Metanephros (tissue), 2 donors: ENCODE data around the gene UBP1. TPM values are rescaled to one million over a fixed set of nuclear protein-coding genes. Genes with fewer than 3 reads are reported as not detected.

ENCODE experiments used
- small RNA-seq: library from RNA; depleted of rRNA; stranded (forward); fragments of <200 nt; gene quantifications from one replicate; pipeline ENCODE3, GENCODE V24; 2014; ENCODE audit warnings: low replicate concordance
- total RNA-seq: library from RNA; depleted of rRNA; stranded (reverse); fragments of >200 nt; gene quantifications from one replicate; pipeline ENCODE4 v1.2.3, GENCODE V29; 2014

UBP1 gene, protein sequence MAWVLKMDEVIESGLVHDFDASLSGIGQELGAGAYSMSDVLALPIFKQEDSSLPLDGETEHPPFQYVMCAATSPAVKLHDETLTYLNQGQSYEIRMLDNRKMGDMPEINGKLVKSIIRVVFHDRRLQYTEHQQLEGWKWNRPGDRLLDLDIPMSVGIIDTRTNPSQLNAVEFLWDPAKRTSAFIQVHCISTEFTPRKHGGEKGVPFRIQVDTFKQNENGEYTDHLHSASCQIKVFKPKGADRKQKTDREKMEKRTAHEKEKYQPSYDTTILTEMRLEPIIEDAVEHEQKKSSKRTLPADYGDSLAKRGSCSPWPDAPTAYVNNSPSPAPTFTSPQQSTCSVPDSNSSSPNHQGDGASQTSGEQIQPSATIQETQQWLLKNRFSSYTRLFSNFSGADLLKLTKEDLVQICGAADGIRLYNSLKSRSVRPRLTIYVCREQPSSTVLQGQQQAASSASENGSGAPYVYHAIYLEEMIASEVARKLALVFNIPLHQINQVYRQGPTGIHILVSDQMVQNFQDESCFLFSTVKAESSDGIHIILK
- total RNA-seq, result 48.1 TPM

DNA sequence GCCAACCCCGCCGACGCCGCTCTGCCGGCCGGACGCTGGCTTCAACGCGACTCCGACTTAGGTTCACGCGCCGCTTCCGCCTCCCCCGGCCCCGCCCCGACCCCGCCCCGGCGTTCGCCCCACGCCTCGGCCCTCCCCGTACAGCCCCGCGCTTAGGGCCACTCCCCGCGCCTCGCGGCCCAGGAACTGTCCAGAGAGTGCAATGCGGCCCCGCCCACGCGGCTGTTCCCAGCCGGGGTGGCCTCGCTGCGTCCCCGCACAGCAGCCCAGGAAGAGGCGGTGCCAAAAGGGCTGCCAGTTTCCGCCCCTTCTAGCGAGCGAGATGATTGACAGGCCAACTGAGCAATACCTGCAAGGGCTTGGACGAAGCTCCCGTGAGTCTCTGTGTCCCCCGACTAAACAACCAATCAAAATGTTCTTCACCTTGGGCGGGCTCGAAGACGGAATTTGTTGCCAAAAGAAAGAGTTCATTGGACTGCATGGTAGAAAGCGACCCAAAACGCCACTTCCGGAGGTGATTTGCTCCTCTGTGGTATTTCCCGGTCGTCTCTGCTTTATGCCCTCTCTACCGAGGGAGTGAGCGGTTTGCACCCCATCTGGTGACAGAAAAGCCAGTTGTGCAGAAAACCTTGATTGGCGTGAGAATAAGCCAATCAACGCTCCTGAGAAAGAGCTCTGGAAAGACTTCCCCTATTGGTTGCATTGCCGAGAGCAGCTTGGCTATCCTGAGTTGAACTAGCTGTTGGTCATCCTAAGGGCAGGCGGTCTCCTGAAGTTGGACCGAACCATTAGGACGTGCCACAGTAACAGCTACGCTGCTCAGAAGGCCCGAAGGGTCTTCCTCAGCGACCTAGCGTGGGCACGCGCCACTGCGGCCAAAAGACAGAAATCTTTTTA, at the start of gene UBP1:
TSS of gene UBP1 (minus strand) at position 78 of the 897 bp plus-strand sequence. CDS start 557 bp downstream, outside the sequence.

Small RNA genes lying within 50 kb of the gene (small RNA-seq; reads per million reads assigned to genes)
- gene RNU7-110P, result not detected

Other genes starting within 250 kb of the UBP1 start
- gene SUSD5, start 221.6 kb downstream of the UBP1 start, total RNA-seq, result 4.4 TPM
- gene FBXL2, start 163.0 kb downstream of the UBP1 start, total RNA-seq, result 25.0 TPM